IMR-90 (cell line): ENCODE data around the gene SSR2. TPM values are rescaled to one million over a fixed set of nuclear protein-coding genes. Genes with fewer than 3 reads are reported as not detected.
A peak's percentile ranks its signal among the peaks of the same experiment; 100 is the strongest.

ENCODE experiments used
- ATAC-seq: fragments of 200-7000 bp; cut with Tn5 transposase; 2 replicates; pipeline ENCODE4 v1.9.1; 2020; ENCODE audit warnings: low read depth, mild to moderate bottlenecking, moderate library complexity
- BruUV-seq: library from RNA; stranded (reverse); fragments of 400-500 nt; replicated peaks from 2 replicates; lab custom pipeline; 2021; lab: Mats Ljungman, UMichigan
- CTCF ChIA-PET: fragments of 300-600 bp; formaldehyde crosslinking; extraction: SDS; loops from one replicate; lab custom pipeline; 2021; ENCODE audit warnings: antibody characterized with exemption; lab: Yijun Ruan, JAX
- POLR2A ChIA-PET: fragments of 300-600 bp; sonication (Branson Sonifier 250); formaldehyde crosslinking; loops from one replicate; lab custom pipeline; 2022; ENCODE audit warnings: antibody characterized with exemption; ENCODE audit not compliant: unreplicated experiment; lab: Charles Lee
- DNase-seq: peaks from one replicate; pipeline ENCODE4 v3.0.0; 2013
- H2AFZ ChIP-seq: replicated peaks from 2 replicates; pipeline ENCODE3; 2013; ENCODE audit warnings: low read length, mild to moderate bottlenecking; ENCODE audit not compliant: poor library complexity
- H2AK5ac ChIP-seq: 2 replicates; pipeline ENCODE4 v1.6.1; 2013; ENCODE audit warnings: low read depth, low read length, inconsistent platforms
- H2AK9ac ChIP-seq: replicated peaks from 2 replicates; pipeline ENCODE3; 2013; ENCODE audit warnings: mild to moderate bottlenecking, low read depth, low read length, moderate library complexity; ENCODE audit not compliant: poor library complexity
- H2BK120ac ChIP-seq: 2 replicates; pipeline ENCODE4 v1.6.1; 2013; ENCODE audit warnings: low read depth, low read length, inconsistent platforms
- H2BK15ac ChIP-seq: 3 replicates; pipeline ENCODE4 v1.6.1; 2013; ENCODE audit warnings: low read depth, low read length, inconsistent platforms
- H2BK20ac ChIP-seq: 2 replicates; pipeline ENCODE4 v1.6.1; 2013; ENCODE audit warnings: low read depth, mild to moderate bottlenecking, inconsistent platforms, low read length, moderate library complexity
- H2BK5ac ChIP-seq: 2 replicates; pipeline ENCODE4 v1.6.1; 2013; ENCODE audit warnings: mild to moderate bottlenecking, low read depth, low read length, inconsistent platforms; ENCODE audit not compliant: poor library complexity, severe bottlenecking
- H3K14ac ChIP-seq: replicated peaks from 2 replicates; pipeline ENCODE4 v1.6.1; 2013; ENCODE audit warnings: low read depth, low read length, inconsistent platforms
- H3K18ac ChIP-seq: 2 replicates; pipeline ENCODE4 v1.6.1; 2013; ENCODE audit warnings: low read depth, low read length, control low read depth
- H3K23ac ChIP-seq: 2 replicates; pipeline ENCODE4 v1.6.1; 2013; ENCODE audit warnings: low read depth, low read length, inconsistent platforms
- H3K27ac ChIP-seq: 2 replicates; pipeline ENCODE4 v1.5.1; 2013; ENCODE audit warnings: mild to moderate bottlenecking, control low read depth, low read length; ENCODE audit not compliant: insufficient read depth
- H3K27me3 ChIP-seq: 2 replicates; pipeline ENCODE4 v1.6.1; 2013; ENCODE audit warnings: low read length; ENCODE audit not compliant: control insufficient read depth, insufficient read depth
- H3K36me3 ChIP-seq: 2 replicates; pipeline ENCODE4 v1.6.1; 2013; ENCODE audit warnings: low read length, mixed read lengths; ENCODE audit not compliant: control insufficient read depth, insufficient read depth
- H3K4ac ChIP-seq: 2 replicates; pipeline ENCODE4 v1.6.1; 2013; ENCODE audit warnings: low read depth, low read length, inconsistent platforms
- H3K4me1 ChIP-seq: 2 replicates; pipeline ENCODE4 v1.6.1; 2013; ENCODE audit warnings: low read length, mixed read lengths; ENCODE audit not compliant: control insufficient read depth, insufficient read depth
- H3K4me2 ChIP-seq: 2 replicates; pipeline ENCODE4 v1.6.1; 2013; ENCODE audit warnings: low read depth, mild to moderate bottlenecking, control low read depth, low read length, moderate library complexity
- H3K4me3 ChIP-seq: 2 replicates; pipeline ENCODE4 v1.5.1; 2013; ENCODE audit warnings: low read depth, mild to moderate bottlenecking, control low read depth, low read length, moderate library complexity; ENCODE audit not compliant: insufficient read depth
- H3K56ac ChIP-seq: 2 replicates; pipeline ENCODE4 v1.6.1; 2013; ENCODE audit warnings: low read length, inconsistent platforms; ENCODE audit not compliant: insufficient read depth; ENCODE audit errors: extremely low read depth
- H3K79me1 ChIP-seq, 2 experiments: 2 replicates each; pipeline ENCODE4 v1.6.1; 2013; ENCODE audit warnings: low read length in 2 of 2, inconsistent platforms in 1 of 2, low read depth in 1 of 2
- H3K9ac ChIP-seq: 2 replicates; pipeline ENCODE4 v1.6.1; 2013; ENCODE audit warnings: low read depth, low read length, control low read depth
- H3K9me1 ChIP-seq: 2 replicates; pipeline ENCODE4 v1.6.1; 2013; ENCODE audit warnings: low read length, inconsistent platforms; ENCODE audit not compliant: insufficient read depth
- H3K9me3 ChIP-seq: 2 replicates; pipeline ENCODE4 v1.6.1; 2013; ENCODE audit warnings: low read length; ENCODE audit not compliant: control insufficient read depth, insufficient read depth
- H4K20me1 ChIP-seq: 2 replicates; pipeline ENCODE4 v1.6.1; 2013; ENCODE audit warnings: low read length, inconsistent platforms; ENCODE audit not compliant: insufficient read depth
- H4K5ac ChIP-seq: 2 replicates; pipeline ENCODE4 v1.6.1; 2013; ENCODE audit warnings: mild to moderate bottlenecking, low read depth, low read length, control low read depth
- H4K8ac ChIP-seq, 2 experiments: 2 replicates each; pipeline ENCODE4 v1.6.1; 2013; ENCODE audit warnings: low read depth in 2 of 2, low read length in 2 of 2, control low read depth in 1 of 2, inconsistent platforms in 1 of 2
- H4K91ac ChIP-seq: 2 replicates; pipeline ENCODE4 v1.6.1; 2013; ENCODE audit warnings: low read depth, low read length, inconsistent platforms; ENCODE audit not compliant: insufficient read depth
- ELK1 ChIP-seq: fragments of 150-350 bp; IDR thresholded peaks from 2 replicates; pipeline ENCODE4 v1.6.1; 2016; ENCODE audit warnings: low read depth, mild to moderate bottlenecking, low read length, moderate library complexity, borderline replicate concordance
- FOS ChIP-seq: fragments of 150-350 bp; IDR thresholded peaks from 2 replicates; pipeline ENCODE4 v1.6.1; 2016; ENCODE audit warnings: low read depth, low read length
- POLR2A ChIP-seq: IDR thresholded peaks from 2 replicates; pipeline ENCODE4 v1.6.1; 2012; ENCODE audit warnings: mild to moderate bottlenecking, low read depth, low read length
- WGBS, 2 experiments: methylation state at CpG; one replicate each; pipeline versions ENCODE4 v1.1.5 to v1.1.7; 2013; ENCODE audit warnings: missing lambda C conversion rate in 2 of 2; ENCODE audit not compliant: insufficient read length in 1 of 2; ENCODE audit errors: extremely low coverage in 2 of 2; 5-methylcytosine and 5-hydroxymethylcytosine counted together
- dilution Hi-C: fragments of 300-500 bp; cut with HindIII; formaldehyde crosslinking; loops from one replicate; pipeline ENCODE4 v1.14.3; 2018; ENCODE audit warnings: low sequenced_read_pairs; ENCODE audit not compliant: unreplicated experiment
- in situ Hi-C: fragments of 300-500 bp; cut with MboI; formaldehyde crosslinking; loops from 3 replicates; pipeline ENCODE4 v1.14.3; 2019; ENCODE audit warnings: low sequenced_read_pairs, inconsistent platforms, mixed read lengths
- intact Hi-C: fragments of 100-400 bp; cut with micrococcal nuclease; formaldehyde crosslinking; loops from 2 replicates; pipeline ENCODE4 v1.10.0; 2022
- polyA plus RNA-seq, 3 experiments: library from polyadenylated mRNA; depleted of rRNA; stranded (reverse); fragments of >200 nt; gene quantifications; 2 replicates each; pipeline ENCODE4 v1.2.3, GENCODE V29; 2012; ENCODE audit warnings: low replicate concordance in 1 of 3
- total RNA-seq: library from RNA; depleted of rRNA; stranded (reverse); fragments of >200 nt; gene quantifications from 2 replicates; pipeline ENCODE4 v1.2.3, GENCODE V29; 2012

Gene SSR2
- total and polyA plus RNA-seq, 2 of the 4 experiments (the other 2 are of a cell fraction), result 553 to 1,264 TPM

DNA sequence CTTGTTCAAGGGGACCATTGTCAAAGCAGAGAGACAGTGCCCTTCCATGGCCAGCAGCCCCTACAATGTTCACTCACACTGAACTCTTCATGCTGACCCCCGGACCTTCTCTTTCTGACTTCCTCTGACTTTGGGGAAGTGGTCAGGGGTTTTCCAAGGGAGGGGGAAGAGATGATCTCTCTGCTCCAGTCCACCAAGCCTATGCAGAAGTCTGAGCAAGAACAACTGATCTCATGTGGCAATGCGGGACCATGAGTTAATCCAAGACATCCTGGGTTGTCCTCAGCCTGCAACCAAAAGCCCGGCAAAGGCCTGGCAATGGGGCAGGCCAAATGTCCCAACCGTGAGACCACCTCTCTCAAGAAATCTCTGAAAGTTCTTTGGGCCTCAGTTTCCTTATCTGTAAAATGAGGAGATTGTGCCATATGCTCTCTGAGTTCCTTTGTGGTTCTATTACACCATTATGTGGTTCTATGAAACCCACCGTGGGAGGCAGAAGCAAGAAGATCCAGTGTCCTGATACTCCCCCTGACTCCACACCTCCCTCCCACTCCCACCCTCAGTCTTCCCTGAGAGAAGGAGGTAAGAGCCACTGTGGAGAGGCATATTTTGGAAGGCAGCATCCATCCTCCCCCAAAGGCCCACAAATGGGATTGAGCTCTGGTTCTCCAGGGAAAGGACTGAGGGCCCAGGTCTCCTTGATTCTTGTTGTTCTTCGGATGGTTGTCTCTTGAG is 30.6 kb downstream of the SSR2 start:
- Histone ChIP-seq H2BK5ac (no peak overlapping the region), H2AK9ac (no peak overlapping the region), H4K20me1 (no peaks in the 10 kb centered on the region), H4K5ac (no peak overlapping the region), H2BK15ac (no peak overlapping the region), H2AK5ac (no peak overlapping the region), H4K91ac (no peak overlapping the region; the same call in 1 of the 2 replicates), H3K4me1 (peaks cover 9% of the 10 kb centered on the region), H3K9ac (no peak overlapping the region), H3K4me3 (no peak overlapping the region), H4K8ac (no peak overlapping the region), H2AFZ (peak overlapping the region; percentile 96), H3K4ac (no peak overlapping the region), H3K18ac (no peak overlapping the region), H3K79me1 (peaks cover 0 to 7% of the 10 kb centered on the region in 2 experiments; a peak in 1 of 4 replicates), H3K14ac (no peak overlapping the region), H2BK120ac (peak overlapping the region; percentile 7; the same call in 1 of the 2 replicates), H3K27ac (no peak overlapping the region), H3K56ac (no peak overlapping the region), H3K23ac (no peak overlapping the region), H3K27me3 (no peaks in the 10 kb centered on the region), H3K9me1 (no peaks in the 10 kb centered on the region; the same call in 1 of the 2 replicates), H2BK20ac (no peak overlapping the region), H3K36me3 (no peaks in the 10 kb centered on the region), H3K4me2 (no peak overlapping the region), H3K9me3 (no peaks in the 10 kb centered on the region)
- ChIA-PET POLR2A (interaction anchor here (0.5 to 0.6 kb wide), 2 partner anchors 22 to 55 kb away, joined by 3 to 18 read pairs; no protein-coding TSS in a partner anchor), CTCF (interaction anchor here (0.6 to 1.3 kb wide), 12 partner anchors 9 to 95 kb away, joined by 3 to 12 read pairs (median 4); partner anchors contain the start of genes KHDC4 and SSR2)
- no peak for ATAC-seq
- BruUV-seq, result no TSS peak
- WGBS, 2 experiments, result 80% methylated on average over 1 of the region's 6 CpGs; no CpG with 5 or more reads in 1 of the 2 experiments
- intact Hi-C loops (no loop called here), in situ Hi-C loops (no loop called here), dilution Hi-C loops (no loop called here)
- no peak for DNase-seq
- no peak for TF ChIP-seq POLR2A
- no peak for TF ChIP-seq FOS
- TF ChIP-seq ELK1, result no peak
